WTC11 (cell line): Measurements from ENCODE around the gene ZNF605.

ENCODE experiments used
- ATF2 ChIP-seq: sonication (generic); formaldehyde crosslinking; IDR thresholded peaks from 2 replicates; pipeline ENCODE4 v1.8.1; 2022; ENCODE audit warnings: low read depth, missing genetic modification reagents, borderline replicate concordance
- CREB1 ChIP-seq: sonication (generic); formaldehyde crosslinking; IDR thresholded peaks from 2 replicates; pipeline ENCODE4 v1.8.0; 2023; ENCODE audit warnings: mild to moderate bottlenecking, missing genetic modification reagents
- CTCF ChIP-seq: fragments of 200-600 bp; IDR thresholded peaks from 2 replicates; pipeline ENCODE4 v1.8.0; 2022; ENCODE audit warnings: antibody characterized with exemption
- ETV6 ChIP-seq: sonication (generic); formaldehyde crosslinking; IDR thresholded peaks from 2 replicates; pipeline ENCODE4 v1.8.1; 2022; ENCODE audit warnings: mild to moderate bottlenecking, missing genetic modification reagents
- FOXP1 ChIP-seq: sonication (generic); formaldehyde crosslinking; IDR thresholded peaks from 2 replicates; pipeline ENCODE4 v1.8.0; 2022; ENCODE audit warnings: missing genetic modification reagents, mild to moderate bottlenecking, moderate library complexity, borderline replicate concordance
- NR3C1 ChIP-seq: sonication (generic); formaldehyde crosslinking; conservative IDR thresholded peaks from 2 replicates; pipeline ENCODE4 v1.8.1; 2023; ENCODE audit warnings: low read depth, mild to moderate bottlenecking, missing genetic modification reagents
- RELA ChIP-seq: sonication (generic); formaldehyde crosslinking; IDR thresholded peaks from 2 replicates; pipeline ENCODE4 v1.8.1; 2022; ENCODE audit warnings: missing genetic modification reagents, mild to moderate bottlenecking, borderline replicate concordance
- ZBTB21 ChIP-seq: sonication (generic); formaldehyde crosslinking; IDR thresholded peaks from 2 replicates; pipeline ENCODE4 v1.8.1; 2023; ENCODE audit warnings: mild to moderate bottlenecking, missing genetic modification reagents, borderline replicate concordance

- TF ChIP-seq ZBTB21 (CRISPR knock-in tag) (peak; percentile 60; the same call in 1 of the 2 replicates), CTCF (no peak), ETV6 (peak; percentile 32; the same call in 1 of the 2 replicates), CREB1 (CRISPR knock-in tag) (no peak), ATF2 (CRISPR knock-in tag) (no peak), RELA (CRISPR knock-in tag) (no peak), FOXP1 (CRISPR knock-in tag) (peak; percentile 45; the same call in 1 of the 2 replicates), NR3C1 (CRISPR knock-in tag) (no peak)
Observed at GRCh38 chr12:132956011-132956788, at the start of gene ZNF605.
